Activated CD4-positive, CD25-positive, alpha-beta regulatory T cell treated with anti-CD3 and anti-CD28 coated beads, Interleukin-2, amount 50 U/mL, for 16 hours (primary cell): ENCODE measurements around the gene MSL3.

Experiments used
- DNase-seq: peaks from one replicate; pipeline ENCODE4 v3.0.0-alpha.2; 2020; ENCODE audit warnings: low read depth, low spot score

Gene MSL3

GRCh38 chrX:11759172-11759460 is 1.1 kb downstream of the MSL3 start:
- no peak for DNase-seq

GRCh38 chrX:11759461-11760311 is 1.6 kb downstream of the MSL3 start:
- DNase-seq: peak; percentile 47

GRCh38 chrX:11760958-11761357 is 2.9 kb downstream of the MSL3 start:
- DNase-seq: no peak

GRCh38 chrX:11764602-11765067 is 6.6 kb downstream of the MSL3 start:
- DNase-seq: no peak

- DNase-seq: no peak
These were observed 7.4 kb downstream of the MSL3 start for GRCh38 chrX:11765449-11765848.

- no peak for DNase-seq
These were observed 8.4 kb downstream of the MSL3 start for GRCh38 chrX:11766487-11766886.

- no peak for DNase-seq
These were observed 10.0 kb downstream of the MSL3 start for GRCh38 chrX:11768039-11768438.

- no peak for DNase-seq
These were observed 12.3 kb downstream of the MSL3 start for GRCh38 chrX:11770320-11770719.

- DNase-seq: no peak
These were observed 20.2 kb downstream of the MSL3 start for GRCh38 chrX:11778230-11778629.

GRCh38 chrX:11781133-11781532 is 23.1 kb downstream of the MSL3 start:
- no peak for DNase-seq

- no peak for DNase-seq
These were observed 23.8 kb downstream of the MSL3 start for GRCh38 chrX:11781734-11782370.

GRCh38 chrX:11784543-11784942 is 26.5 kb downstream of the MSL3 start:
- DNase-seq: no peak

- no peak for DNase-seq
These were observed 28.8 kb downstream of the MSL3 start for GRCh38 chrX:11786862-11787261.

GRCh38 chrX:11787564-11787963 is 29.5 kb downstream of the MSL3 start:
- DNase-seq: peak; percentile 37

- DNase-seq: no peak
These were observed 31.8 kb downstream of the MSL3 start for GRCh38 chrX:11789809-11790208.

- DNase-seq: no peak
These were observed 33.1 kb downstream of the MSL3 start for GRCh38 chrX:11791090-11791489.

- no peak for DNase-seq
These were observed 33.5 kb downstream of the MSL3 start for GRCh38 chrX:11791537-11791936.

- DNase-seq: no peak
These were observed 34.7 kb downstream of the MSL3 start for GRCh38 chrX:11792461-11793421.

- no peak for DNase-seq
These were observed 35.7 kb downstream of the MSL3 start for GRCh38 chrX:11793734-11794133.

GRCh38 chrX:11813341-11813740 is 55.3 kb downstream of the MSL3 start:
- no peak for DNase-seq
